ENCODE data around the gene ART4. TPM values are rescaled to one million over a fixed set of nuclear protein-coding genes. Genes with fewer than 3 reads are reported as not detected.
A peak's percentile ranks its signal among the peaks of the same experiment; 100 is the strongest.

The ART4 gene
- not detected in 2 replicates for total RNA-seq (2022)
- not detected for Bru-seq, nascent RNA
- BruChase-seq, experiment 1, labeled RNA remaining after a 6-hour chase: not detected
- percentile 5 among the genes with signal in this experiment for BruChase-seq, experiment 2, labeled RNA remaining after a 2-hour chase
- long read RNA-seq: 0 reads

GRCh38 chr12:14843425-14843887, at the start of gene ART4:
Gene ART4 (minus strand): TSS chr12:14843526. CDS start chr12:14843113, 413 bp downstream.
- CTCF ChIA-PET: no interaction called here
- Mint-ChIP-seq H3K9me3 (ENCODE audit: low read depth, unreplicated experiment) (no peaks in the 10 kb centered on the region), H3K27me3 (ENCODE audit: unreplicated experiment) (no peaks in the 10 kb centered on the region), H3K27ac (ENCODE audit: unreplicated experiment) (no peak within 1 kb of the TSS), H3K36me3 (ENCODE audit: insufficient read depth, unreplicated experiment) (no peaks in the 10 kb centered on the region), H3K4me1 (ENCODE audit: low read depth, unreplicated experiment) (peaks cover 12% of the 10 kb centered on the region), H3K4me3 (ENCODE audit: low read depth, unreplicated experiment) (no peak within 1 kb of the TSS)
- no peak for TF ChIP-seq CTCF (IDR thresholded peaks at IDR 0.05; ENCODE audit: unreplicated experiment)
- BruUV-seq (replicated peaks): no TSS peak
- intact Hi-C loops (cut with micrococcal nuclease; ENCODE audit: unreplicated experiment): loop anchor here (10.0 kb wide), 1 partner anchor 311 kb away; no protein-coding TSS in a partner anchor
- DNase-seq: no peak

GRCh38 chr12:14892726-14893505, 49.6 kb upstream of the ART4 start:
- H3K4me3 Mint-ChIP-seq (ENCODE audit: low read depth, unreplicated experiment): no peak overlapping the region
- intact Hi-C loops (cut with micrococcal nuclease; ENCODE audit: unreplicated experiment): no loop called here
- no peaks in the 10 kb centered on the region for H3K36me3 Mint-ChIP-seq (ENCODE audit: insufficient read depth, unreplicated experiment)

GRCh38 chr12:14890701-14891100, 47.4 kb upstream of the ART4 start:
- BruUV-seq (replicated peaks): no TSS peak
- Mint-ChIP-seq H3K9me3 (ENCODE audit: low read depth, unreplicated experiment) (no peaks in the 10 kb centered on the region), H3K36me3 (ENCODE audit: insufficient read depth, unreplicated experiment) (no peaks in the 10 kb centered on the region), H3K4me3 (ENCODE audit: low read depth, unreplicated experiment) (no peak overlapping the region), H3K4me1 (ENCODE audit: low read depth, unreplicated experiment) (peaks cover 31% of the 10 kb centered on the region), H3K27me3 (ENCODE audit: unreplicated experiment) (no peaks in the 10 kb centered on the region), H3K27ac (ENCODE audit: unreplicated experiment) (no peak overlapping the region)
- no peak for DNase-seq
- CTCF ChIA-PET: interaction anchor here (0.6 kb wide), 1 partner anchor 8 kb away, joined by 5 read pairs; no protein-coding TSS in a partner anchor
- intact Hi-C loops (cut with micrococcal nuclease; ENCODE audit: unreplicated experiment): no loop called here
- no peak for TF ChIP-seq CTCF (IDR thresholded peaks at IDR 0.05; ENCODE audit: unreplicated experiment)

More at GRCh38 chr12:14892726-14893505, 49.6 kb upstream of the ART4 start:
- H3K4me1 Mint-ChIP-seq (ENCODE audit: low read depth, unreplicated experiment): peaks cover 8% of the 10 kb centered on the region
- CTCF ChIA-PET: no interaction called here
- no peak for DNase-seq
- no peak for TF ChIP-seq CTCF (IDR thresholded peaks at IDR 0.05; ENCODE audit: unreplicated experiment)
- no peaks in the 10 kb centered on the region for H3K9me3 Mint-ChIP-seq (ENCODE audit: low read depth, unreplicated experiment)
- no peaks in the 10 kb centered on the region for H3K27me3 Mint-ChIP-seq (ENCODE audit: unreplicated experiment)
- no TSS peak for BruUV-seq (replicated peaks)
- H3K27ac Mint-ChIP-seq (ENCODE audit: unreplicated experiment): no peak overlapping the region

- Mint-ChIP-seq H3K27ac (ENCODE audit: unreplicated experiment) (no peak overlapping the region), H3K4me3 (ENCODE audit: low read depth, unreplicated experiment) (no peak overlapping the region), H3K4me1 (ENCODE audit: low read depth, unreplicated experiment) (peaks cover 42% of the 10 kb centered on the region), H3K27me3 (ENCODE audit: unreplicated experiment) (no peaks in the 10 kb centered on the region), H3K9me3 (ENCODE audit: low read depth, unreplicated experiment) (no peaks in the 10 kb centered on the region), H3K36me3 (ENCODE audit: insufficient read depth, unreplicated experiment) (no peaks in the 10 kb centered on the region)
- CTCF ChIA-PET: interaction anchor here (1.9 kb wide), 1 partner anchor 43 kb away, joined by 4 read pairs; no protein-coding TSS in a partner anchor
- intact Hi-C loops (cut with micrococcal nuclease; ENCODE audit: unreplicated experiment): loop anchor here (5.0 kb wide), 1 partner anchor 39 kb away; no protein-coding TSS in a partner anchor
- no TSS peak for BruUV-seq (replicated peaks)
- no peak for TF ChIP-seq CTCF (IDR thresholded peaks at IDR 0.05; ENCODE audit: unreplicated experiment)
- DNase-seq: peak; percentile 39
Observed at GRCh38 chr12:14886271-14886670, 42.9 kb upstream of the ART4 start.

Data from Calu3 (cell line).